ENCODE results near the gene CHI3L1.

Gene CHI3L1

GRCh38 chr1:203210350-203210749, 23.8 kb upstream of the CHI3L1 start:
- TF ChIP-seq REST (IDR thresholded peaks at IDR 0.05; ENCODE audit: low read depth) (no peak), NFIC (IDR thresholded peaks at IDR 0.05) (no peak), TAF1 (IDR thresholded peaks at IDR 0.05; ENCODE audit: low read depth) (no peak), EP300 (IDR thresholded peaks at IDR 0.05; ENCODE audit: borderline replicate concordance) (no peak), CEBPB (IDR thresholded peaks at IDR 0.05) (no peak), MAX (IDR thresholded peaks at IDR 0.05) (no peak), YY1 (IDR thresholded peaks at IDR 0.05; ENCODE audit: low read depth) (no peak), RAD21 (IDR thresholded peaks at IDR 0.05; ENCODE audit: low read depth) (no peak), EGR1 (IDR thresholded peaks at IDR 0.05) (no peak), USF1 (IDR thresholded peaks at IDR 0.05) (no peak), CREB1 (IDR thresholded peaks at IDR 0.05; ENCODE audit: low read depth) (no peak)

GRCh38 chr1:203208181-203208580, 21.7 kb upstream of the CHI3L1 start:
- no peak for TF ChIP-seq MAX (IDR thresholded peaks at IDR 0.05)
- no peak for TF ChIP-seq ZBTB7A (IDR thresholded peaks at IDR 0.05; ENCODE audit: low read depth)
- TF ChIP-seq TCF12 (IDR thresholded peaks at IDR 0.05; ENCODE audit: low read depth): no peak
- TF ChIP-seq TEAD4 (IDR thresholded peaks at IDR 0.05): no peak
- no peak for TF ChIP-seq REST (IDR thresholded peaks at IDR 0.05; ENCODE audit: low read depth)
- no peak for TF ChIP-seq EP300 (IDR thresholded peaks at IDR 0.05; ENCODE audit: borderline replicate concordance)
- no peak for TF ChIP-seq RAD21 (IDR thresholded peaks at IDR 0.05; ENCODE audit: low read depth)
- no peak for TF ChIP-seq YY1 (IDR thresholded peaks at IDR 0.05; ENCODE audit: low read depth)
- no peak for TF ChIP-seq CEBPB (IDR thresholded peaks at IDR 0.05)
- no peak for TF ChIP-seq USF1 (IDR thresholded peaks at IDR 0.05)
- no peak for TF ChIP-seq TAF1 (IDR thresholded peaks at IDR 0.05; ENCODE audit: low read depth)
- no peak for TF ChIP-seq NFIC (IDR thresholded peaks at IDR 0.05)
- no peak for TF ChIP-seq CREB1 (IDR thresholded peaks at IDR 0.05; ENCODE audit: low read depth)
- TF ChIP-seq FOXM1 (IDR thresholded peaks at IDR 0.05; ENCODE audit: borderline replicate concordance, low read depth): no peak

GRCh38 chr1:203207751-203208150, 21.2 kb upstream of the CHI3L1 start:
- no peak for TF ChIP-seq TCF12 (IDR thresholded peaks at IDR 0.05; ENCODE audit: low read depth)
- TF ChIP-seq RAD21 (IDR thresholded peaks at IDR 0.05; ENCODE audit: low read depth): no peak
- TF ChIP-seq FOXM1 (IDR thresholded peaks at IDR 0.05; ENCODE audit: borderline replicate concordance, low read depth): no peak

GRCh38 chr1:203206129-203206687, 19.7 kb upstream of the CHI3L1 start:
- TF ChIP-seq TAF1 (IDR thresholded peaks at IDR 0.05; ENCODE audit: low read depth): no peak
- TF ChIP-seq REST (IDR thresholded peaks at IDR 0.05; ENCODE audit: low read depth): no peak
- TF ChIP-seq RAD21 (IDR thresholded peaks at IDR 0.05; ENCODE audit: low read depth): no peak
- no peak for TF ChIP-seq MAX (IDR thresholded peaks at IDR 0.05)
- no peak for TF ChIP-seq ZBTB7A (IDR thresholded peaks at IDR 0.05; ENCODE audit: low read depth)
- TF ChIP-seq TEAD4 (IDR thresholded peaks at IDR 0.05): no peak
- TF ChIP-seq EP300 (IDR thresholded peaks at IDR 0.05; ENCODE audit: borderline replicate concordance): no peak
- TF ChIP-seq CREB1 (IDR thresholded peaks at IDR 0.05; ENCODE audit: low read depth): no peak
- TF ChIP-seq USF1 (IDR thresholded peaks at IDR 0.05): no peak
- TF ChIP-seq TCF12 (IDR thresholded peaks at IDR 0.05; ENCODE audit: low read depth): no peak
- no peak for TF ChIP-seq YY1 (IDR thresholded peaks at IDR 0.05; ENCODE audit: low read depth)
- no peak for TF ChIP-seq CEBPB (IDR thresholded peaks at IDR 0.05)
- no peak for TF ChIP-seq FOXM1 (IDR thresholded peaks at IDR 0.05; ENCODE audit: borderline replicate concordance, low read depth)
- TF ChIP-seq NFIC (IDR thresholded peaks at IDR 0.05): no peak
- TF ChIP-seq EGR1 (IDR thresholded peaks at IDR 0.05): no peak
